Loucy (cell line): ENCODE data around the gene USH1C.

Source experiments
- H2AFZ ChIP-seq: fragments of 200-600 bp; sonication (generic); 2 replicates; pipeline ENCODE4 v1.6.0; 2016; ENCODE audit warnings: antibody characterized with exemption, mild to moderate bottlenecking, low read length, moderate library complexity
- H3F3A ChIP-seq: fragments of 200-600 bp; 2 replicates; pipeline ENCODE4 v1.6.0; 2016; ENCODE audit warnings: antibody characterized with exemption, low read depth, mild to moderate bottlenecking
- H3K27me3 ChIP-seq: fragments of 200-600 bp; sonication (generic); 2 replicates; pipeline ENCODE4 v1.6.1; 2014; ENCODE audit warnings: low read length, mild to moderate bottlenecking; ENCODE audit not compliant: insufficient read depth, poor library complexity, severe bottlenecking
- H3K36me3 ChIP-seq: fragments of 200-600 bp; sonication (generic); 2 replicates; pipeline ENCODE4 v1.6.1; 2016; ENCODE audit warnings: low read length; ENCODE audit not compliant: insufficient read depth
- H3K4me1 ChIP-seq: fragments of 200-600 bp; sonication (generic); 2 replicates; pipeline ENCODE4 v1.5.1; 2014; ENCODE audit warnings: low read length, mild to moderate bottlenecking; ENCODE audit not compliant: insufficient read depth, poor library complexity, severe bottlenecking
- H3K4me2 ChIP-seq: fragments of 200-600 bp; sonication (generic); 2 replicates; pipeline ENCODE4 v1.6.0; 2014; ENCODE audit warnings: antibody characterized with exemption, low read length, low read depth, mild to moderate bottlenecking; ENCODE audit not compliant: poor library complexity, severe bottlenecking
- H3K4me3 ChIP-seq: fragments of 200-600 bp; sonication (generic); 2 replicates; pipeline ENCODE4 v1.5.1; 2014; ENCODE audit warnings: low read length, mild to moderate bottlenecking, mixed read lengths; ENCODE audit not compliant: poor library complexity, severe bottlenecking
- H3K79me2 ChIP-seq: fragments of 200-600 bp; sonication (generic); 2 replicates; pipeline ENCODE4 v1.6.1; 2014; ENCODE audit warnings: low read length; ENCODE audit not compliant: insufficient read depth
- H3K9ac ChIP-seq: fragments of 200-600 bp; sonication (generic); 2 replicates; pipeline ENCODE4 v1.6.0; 2014; ENCODE audit warnings: mild to moderate bottlenecking, low read depth, low read length, moderate library complexity; ENCODE audit not compliant: poor library complexity, severe bottlenecking
- H3K9me2 ChIP-seq: fragments of 200-600 bp; sonication (generic); replicated peaks from 2 replicates; pipeline ENCODE4 v1.6.1; 2016; ENCODE audit warnings: low read depth, low read length, mixed read lengths
- H3K9me3 ChIP-seq: fragments of 200-600 bp; sonication (generic); 2 replicates; pipeline ENCODE4 v1.6.1; 2014; ENCODE audit warnings: mild to moderate bottlenecking, antibody characterized with exemption, low read length, low read depth; ENCODE audit not compliant: insufficient read depth
- H4K20me1 ChIP-seq: fragments of 200-600 bp; sonication (generic); 2 replicates; pipeline ENCODE4 v1.6.0; 2014; ENCODE audit warnings: antibody characterized with exemption, low read length, mild to moderate bottlenecking; ENCODE audit not compliant: insufficient read depth, poor library complexity, severe bottlenecking
- EZH2phosphoT487 ChIP-seq: fragments of 200-600 bp; IDR thresholded peaks from 2 replicates; pipeline ENCODE4 v1.6.1; 2018; ENCODE audit warnings: antibody characterized with exemption, mild to moderate bottlenecking, moderate library complexity, borderline replicate concordance
- TF ChIP-seq, protein P1 (sequence below): fragments of 200-600 bp; sonication (generic); conservative IDR thresholded peaks from 2 replicates; pipeline ENCODE4 v1.5.1; 2014; ENCODE audit warnings: mild to moderate bottlenecking, antibody characterized with exemption, low read length

USH1C gene

DNA sequence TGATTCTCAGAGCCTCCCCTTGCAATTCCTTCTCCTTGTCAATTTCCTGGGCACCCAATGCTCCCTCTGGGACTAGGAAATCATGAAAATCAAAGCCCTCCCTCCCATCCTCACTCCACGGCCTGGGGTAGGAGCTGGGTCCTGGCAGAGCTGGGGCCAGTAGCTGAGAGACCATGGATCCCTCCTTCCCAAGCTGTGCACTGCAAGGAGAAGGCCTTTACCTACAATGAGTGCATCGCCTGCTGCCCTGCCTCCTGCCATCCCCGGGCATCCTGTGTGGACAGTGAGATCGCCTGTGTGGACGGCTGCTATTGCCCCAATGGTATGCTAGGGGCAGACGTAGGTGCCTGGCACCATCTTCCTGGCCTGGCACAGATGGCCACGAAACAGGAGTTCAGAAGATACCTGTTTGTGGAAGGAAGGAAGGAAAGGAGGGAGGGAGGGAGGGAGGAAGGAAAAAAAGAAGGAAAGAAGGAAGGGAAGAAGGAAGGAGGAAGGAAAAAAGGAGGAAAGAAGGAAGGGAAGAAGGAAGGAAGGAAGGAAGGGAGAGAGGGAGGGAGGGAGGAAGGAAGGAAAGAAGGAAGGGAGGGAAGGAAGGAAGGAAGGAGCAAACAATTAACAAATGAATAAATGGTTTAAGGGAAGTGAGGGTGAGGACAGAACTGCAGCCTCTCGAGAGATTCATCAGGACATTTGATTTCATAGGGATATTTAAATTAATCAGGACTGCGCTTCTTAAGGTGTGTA, 15.3 kb upstream of the USH1C start:
- H2AFZ ChIP-seq: no peak overlapping the region
- TF ChIP-seq, protein P1, sequence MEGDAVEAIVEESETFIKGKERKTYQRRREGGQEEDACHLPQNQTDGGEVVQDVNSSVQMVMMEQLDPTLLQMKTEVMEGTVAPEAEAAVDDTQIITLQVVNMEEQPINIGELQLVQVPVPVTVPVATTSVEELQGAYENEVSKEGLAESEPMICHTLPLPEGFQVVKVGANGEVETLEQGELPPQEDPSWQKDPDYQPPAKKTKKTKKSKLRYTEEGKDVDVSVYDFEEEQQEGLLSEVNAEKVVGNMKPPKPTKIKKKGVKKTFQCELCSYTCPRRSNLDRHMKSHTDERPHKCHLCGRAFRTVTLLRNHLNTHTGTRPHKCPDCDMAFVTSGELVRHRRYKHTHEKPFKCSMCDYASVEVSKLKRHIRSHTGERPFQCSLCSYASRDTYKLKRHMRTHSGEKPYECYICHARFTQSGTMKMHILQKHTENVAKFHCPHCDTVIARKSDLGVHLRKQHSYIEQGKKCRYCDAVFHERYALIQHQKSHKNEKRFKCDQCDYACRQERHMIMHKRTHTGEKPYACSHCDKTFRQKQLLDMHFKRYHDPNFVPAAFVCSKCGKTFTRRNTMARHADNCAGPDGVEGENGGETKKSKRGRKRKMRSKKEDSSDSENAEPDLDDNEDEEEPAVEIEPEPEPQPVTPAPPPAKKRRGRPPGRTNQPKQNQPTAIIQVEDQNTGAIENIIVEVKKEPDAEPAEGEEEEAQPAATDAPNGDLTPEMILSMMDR: no peak
- TF ChIP-seq EZH2phosphoT487: no peak
- H3K4me2 ChIP-seq: no peak overlapping the region
- no peaks in the 10 kb centered on the region for H3K9me3 ChIP-seq
- H3K4me3 ChIP-seq: no peak overlapping the region
- H3K4me1 ChIP-seq: no peaks in the 10 kb centered on the region
- no peaks in the 10 kb centered on the region for H3F3A ChIP-seq
- H3K9me2 ChIP-seq: no peaks in the 10 kb centered on the region
- H3K9ac ChIP-seq: no peak overlapping the region
- no peaks in the 10 kb centered on the region for H3K36me3 ChIP-seq
- H3K79me2 ChIP-seq: no peaks in the 10 kb centered on the region
- H4K20me1 ChIP-seq: no peaks in the 10 kb centered on the region
- no peaks in the 10 kb centered on the region for H3K27me3 ChIP-seq

DNA sequence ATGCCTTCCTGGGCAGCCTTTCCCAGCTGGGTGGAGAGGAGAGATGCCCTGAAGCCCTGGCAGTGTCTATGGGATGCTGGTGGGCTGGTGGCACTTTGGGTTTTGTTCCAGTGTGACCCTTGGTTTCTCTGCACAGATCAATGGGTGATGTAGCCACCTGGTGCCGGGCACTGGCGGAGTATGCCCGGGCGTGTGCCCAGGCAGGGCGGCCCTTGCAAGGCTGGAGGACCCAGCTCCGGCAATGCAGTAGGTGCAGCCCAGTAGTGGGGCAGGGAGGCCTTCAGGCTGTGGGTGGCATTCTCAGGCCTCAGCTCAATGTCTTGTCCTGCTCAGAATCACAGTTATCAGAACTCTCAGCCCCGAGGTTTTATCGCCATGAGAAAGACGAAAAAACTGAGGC, 14.7 kb upstream of the USH1C start:
- no peak for TF ChIP-seq EZH2phosphoT487
- TF ChIP-seq, protein P1: no peak
- H3K4me3 ChIP-seq: no peak overlapping the region
- H3K9me2 ChIP-seq: no peaks in the 10 kb centered on the region
- no peaks in the 10 kb centered on the region for H3K79me2 ChIP-seq
- no peak overlapping the region for H3K4me2 ChIP-seq
- H3K4me1 ChIP-seq: no peaks in the 10 kb centered on the region
- H3K36me3 ChIP-seq: no peaks in the 10 kb centered on the region
- H3K9ac ChIP-seq: no peak overlapping the region
- no peak overlapping the region for H2AFZ ChIP-seq
- no peaks in the 10 kb centered on the region for H3K9me3 ChIP-seq
- no peaks in the 10 kb centered on the region for H3K27me3 ChIP-seq
- H3F3A ChIP-seq: no peaks in the 10 kb centered on the region
- no peaks in the 10 kb centered on the region for H4K20me1 ChIP-seq

DNA sequence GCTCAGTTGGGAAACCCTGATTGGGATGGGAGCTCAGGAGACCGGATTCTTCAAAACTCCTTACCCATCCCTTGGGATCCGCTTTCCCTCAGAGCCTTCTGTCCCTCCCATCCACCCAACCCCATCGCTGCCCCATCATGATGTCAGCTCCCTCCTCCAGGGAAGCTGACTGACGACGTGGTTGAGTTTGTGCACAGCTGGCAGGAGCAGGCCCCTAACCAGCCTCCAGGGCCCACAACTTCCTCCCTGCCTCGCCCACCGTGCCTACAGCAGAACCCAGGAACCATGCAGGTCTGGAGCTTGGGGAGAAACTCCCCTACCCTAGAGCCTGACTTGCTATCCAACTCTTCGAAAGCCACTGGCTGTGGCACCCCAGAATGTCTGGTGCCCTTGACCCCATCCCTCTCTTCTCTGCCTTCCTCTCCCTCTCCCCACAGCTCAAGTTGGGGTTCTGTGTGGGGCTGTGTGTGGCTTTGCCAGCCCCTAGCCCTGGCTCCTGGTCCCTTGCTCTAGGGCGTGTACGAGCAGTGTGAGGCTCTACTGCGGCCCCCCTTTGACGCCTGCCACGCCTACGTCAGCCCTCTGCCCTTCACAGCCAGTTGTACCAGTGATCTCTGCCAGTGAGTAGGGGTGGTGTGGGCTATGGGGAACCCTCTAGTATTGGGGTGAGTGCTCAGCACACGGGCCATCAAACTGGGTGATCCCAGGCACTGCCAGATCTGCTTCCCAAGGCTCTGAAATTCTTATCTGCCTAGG, 14.0 kb upstream of the USH1C start:
- H3K4me2 ChIP-seq: no peak overlapping the region
- no peaks in the 10 kb centered on the region for H4K20me1 ChIP-seq
- no peaks in the 10 kb centered on the region for H3K79me2 ChIP-seq
- H2AFZ ChIP-seq: no peak overlapping the region
- no peaks in the 10 kb centered on the region for H3F3A ChIP-seq
- H3K9me3 ChIP-seq: no peaks in the 10 kb centered on the region
- no peaks in the 10 kb centered on the region for H3K36me3 ChIP-seq
- no peak overlapping the region for H3K4me3 ChIP-seq
- TF ChIP-seq EZH2phosphoT487: no peak
- TF ChIP-seq, protein P1: no peak
- no peaks in the 10 kb centered on the region for H3K27me3 ChIP-seq
- no peak overlapping the region for H3K9ac ChIP-seq
- no peaks in the 10 kb centered on the region for H3K4me1 ChIP-seq
- H3K9me2 ChIP-seq: no peaks in the 10 kb centered on the region
